MM.1S (cell line): ENCODE results near the gene FLRT2.

Experiments used
- CTCF ChIP-seq: fragments of 300-600 bp; sonication (generic); IDR thresholded peaks from 2 replicates; pipeline ENCODE4 v1.5.1; 2016; ENCODE audit warnings: antibody characterized with exemption, low read length, mixed read lengths
- EZH2 ChIP-seq: fragments of 300-600 bp; sonication (generic); optimal IDR thresholded peaks from 2 replicates; pipeline ENCODE3; 2017; ENCODE audit warnings: low read depth, mild to moderate bottlenecking, antibody characterized with exemption, low read length, mixed read lengths

GRCh38 chr14:85601246-85601645 lies 71.3 kb downstream of the FLRT2 start:
- TF ChIP-seq CTCF: no peak
- TF ChIP-seq EZH2: no peak
